ENCODE results near the gene ORC2.

GRCh38 chr2:200964498-200964897, 1.0 kb upstream of the ORC2 start:
- TF ChIP-seq GATA3 (IDR thresholded peaks at IDR 0.05; ENCODE audit: low read depth, low read length) (no peak), GATA2 (IDR thresholded peaks at IDR 0.05; ENCODE audit: low read depth, low read length) (no peak)
